Embryonic facial prominence (tissue), 1 donor: Measurements from ENCODE around the gene HS3ST4.

ENCODE experiments used
- DNase-seq: peaks from one replicate; pipeline ENCODE4 v3.0.0-alpha.2; 2016; ENCODE audit errors: extremely low spot score

The HS3ST4 gene

DNA sequence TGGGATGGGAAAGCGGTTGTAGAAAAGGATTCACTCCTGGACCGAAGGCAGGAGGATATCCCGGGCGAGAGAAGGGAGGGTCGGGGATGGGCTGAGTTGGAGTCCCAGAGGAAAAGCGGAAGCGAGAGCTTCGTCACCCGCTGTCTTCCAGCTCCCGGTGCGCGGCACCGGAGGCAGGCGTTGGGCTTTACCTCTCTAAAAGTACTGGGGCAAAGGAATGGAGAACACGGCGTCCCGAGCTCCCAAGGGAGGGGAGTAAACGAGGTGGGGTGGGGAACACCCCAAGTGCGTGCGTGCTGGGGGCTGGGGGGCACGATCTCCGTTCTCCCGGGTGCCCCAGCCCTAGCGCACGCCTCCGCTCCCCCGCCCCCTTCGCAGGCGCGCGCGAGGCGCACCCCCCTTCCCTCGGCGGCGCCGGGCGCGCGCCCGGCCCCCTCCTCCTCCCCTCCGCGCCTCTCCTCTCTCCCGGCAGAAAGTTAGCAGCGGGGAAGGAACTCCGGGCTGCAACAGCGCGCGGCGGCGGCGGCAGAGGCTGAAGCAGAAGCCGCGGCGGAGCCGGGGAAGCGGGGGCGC, at the start of gene HS3ST4:
TSS of gene HS3ST4 (plus strand) at position 441 of the 573 bp plus-strand sequence.
- DNase-seq = no peak

DNA sequence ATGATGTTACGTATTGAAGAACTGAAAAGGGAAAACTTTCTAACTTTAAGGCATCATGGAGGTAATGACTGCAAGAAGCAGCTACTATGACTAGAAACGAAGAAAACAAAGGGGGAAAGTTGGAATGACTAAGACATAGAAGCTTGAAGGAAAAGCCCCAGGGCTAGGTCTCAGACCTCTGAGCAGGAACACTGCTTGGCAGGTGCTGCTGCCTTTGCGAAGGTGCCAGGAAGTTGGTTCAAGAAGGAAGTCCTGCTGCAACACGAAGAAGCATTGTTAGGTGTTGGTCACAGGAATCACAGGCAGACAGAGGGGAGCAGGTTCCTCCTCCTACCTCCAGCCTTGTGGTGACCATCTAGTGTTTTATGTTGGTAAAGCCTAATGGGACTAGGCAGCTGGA, 48.1 kb upstream of the HS3ST4 start:
- no peak for DNase-seq

DNA sequence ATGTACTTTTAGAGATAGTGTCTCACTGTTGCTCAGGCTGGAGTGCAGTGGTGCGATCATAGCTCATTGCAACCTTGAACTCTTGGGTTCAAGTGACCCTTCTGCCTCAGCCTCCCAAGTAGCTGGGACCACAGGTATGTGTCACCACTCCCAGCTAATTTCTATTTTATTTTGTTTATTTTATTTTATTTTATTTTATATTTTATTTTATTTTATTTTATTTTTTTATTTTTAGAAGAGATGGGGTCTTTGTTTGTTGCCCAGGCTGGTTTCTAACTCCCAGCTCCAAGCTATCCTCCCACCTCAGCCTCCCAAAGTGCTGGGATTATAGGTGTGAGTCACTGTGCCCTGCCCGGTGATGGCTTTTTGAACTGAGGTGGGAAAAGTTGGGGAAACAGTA, 35.1 kb upstream of the HS3ST4 start:
- DNase-seq = no peak

DNA sequence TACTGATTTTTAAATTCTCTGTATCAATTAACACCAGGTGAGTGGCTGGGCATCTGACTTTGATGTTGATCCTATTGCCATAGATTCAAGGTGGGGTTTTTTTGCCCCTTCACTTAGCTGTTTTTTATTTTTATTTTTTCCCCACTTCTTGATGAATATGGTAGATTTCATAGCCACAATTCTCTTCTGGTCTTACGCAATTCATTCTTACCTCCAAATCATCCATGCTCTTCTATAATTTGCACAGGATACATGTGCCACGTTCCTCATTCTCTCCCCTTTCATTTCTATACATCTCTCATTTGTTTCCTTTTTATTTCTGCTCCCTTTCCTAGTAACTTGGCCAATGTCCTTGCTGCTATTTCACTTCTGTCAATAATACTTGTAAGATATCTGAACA, 14.9 kb upstream of the HS3ST4 start:
- no peak for DNase-seq

DNA sequence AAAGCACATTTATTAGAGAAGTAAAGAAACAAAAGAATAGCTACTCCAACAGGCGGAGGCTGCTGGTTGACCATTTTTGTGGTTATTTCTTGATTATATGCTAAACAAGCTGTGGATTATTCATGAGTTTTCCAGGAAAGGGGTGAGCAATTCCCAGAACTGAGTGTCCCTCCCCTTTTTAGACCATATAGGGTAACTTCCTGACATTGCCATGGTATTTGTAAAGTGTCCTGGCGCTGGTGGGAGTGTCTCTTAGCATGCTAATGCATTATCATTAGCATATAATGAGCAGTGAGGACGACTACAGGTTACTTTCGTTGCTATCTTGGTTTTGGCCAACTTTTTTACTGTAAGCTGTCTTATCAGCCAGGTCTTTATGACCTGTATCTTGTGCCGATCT, 12.2 kb upstream of the HS3ST4 start:
- DNase-seq = no peak

DNA sequence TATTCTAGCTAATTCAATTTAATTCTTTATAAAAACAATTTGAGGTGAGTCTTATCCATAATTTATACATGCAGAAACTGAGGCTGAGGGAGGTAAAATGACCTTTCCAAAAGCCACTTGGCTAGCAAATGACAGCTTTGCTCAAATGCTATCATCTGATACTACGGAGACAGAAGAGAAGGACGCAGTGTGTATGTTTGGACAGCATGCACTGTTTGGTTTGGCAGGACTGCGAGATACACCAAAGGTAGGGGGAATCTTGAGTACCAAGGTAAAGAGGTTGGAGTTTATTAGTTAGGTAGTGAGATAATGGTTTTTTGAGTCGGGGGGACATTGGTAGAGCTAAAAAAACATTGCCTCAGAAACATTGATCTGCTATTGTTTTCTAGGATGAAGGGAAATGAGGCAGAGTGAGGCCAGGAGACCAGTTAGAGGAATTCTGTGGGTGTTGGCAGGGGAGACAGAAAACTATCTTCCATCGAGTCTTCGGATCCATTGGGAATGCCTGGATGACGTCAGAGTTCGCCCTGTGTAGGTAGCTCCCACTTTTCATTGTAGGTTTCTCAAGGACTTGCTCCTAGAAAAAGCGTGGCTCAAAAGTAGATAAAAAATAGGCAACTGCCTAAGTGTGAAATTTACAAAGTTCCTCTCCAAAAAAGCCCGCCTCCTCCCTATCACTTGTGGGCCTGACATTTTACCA, 2.5 kb upstream of the HS3ST4 start:
- no peak for DNase-seq

- no peak for DNase-seq
Observed at GRCh38 chr16:25690552-25691143, 1.1 kb upstream of the HS3ST4 start.

DNA sequence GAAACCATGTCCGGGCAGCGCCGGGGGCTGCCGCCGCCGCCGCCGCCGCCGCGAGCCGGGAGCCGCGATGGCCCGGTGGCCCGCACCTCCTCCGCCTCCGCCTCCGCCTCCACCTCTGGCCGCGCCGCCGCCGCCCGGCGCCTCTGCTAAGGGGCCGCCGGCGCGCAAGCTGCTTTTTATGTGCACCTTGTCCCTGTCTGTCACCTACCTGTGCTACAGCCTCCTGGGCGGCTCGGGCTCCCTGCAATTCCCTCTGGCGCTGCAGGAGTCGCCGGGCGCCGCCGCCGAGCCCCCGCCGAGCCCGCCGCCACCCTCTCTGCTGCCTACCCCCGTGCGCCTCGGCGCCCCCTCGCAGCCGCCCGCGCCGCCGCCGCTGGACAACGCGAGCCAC, 587 bp downstream of the HS3ST4 start:
- DNase-seq = no peak

GRCh38 chr16:25692742-25693508, 1.2 kb downstream of the HS3ST4 start:
- no peak for DNase-seq

GRCh38 chr16:25693631-25694030, 1.9 kb downstream of the HS3ST4 start:
- DNase-seq = no peak

DNA sequence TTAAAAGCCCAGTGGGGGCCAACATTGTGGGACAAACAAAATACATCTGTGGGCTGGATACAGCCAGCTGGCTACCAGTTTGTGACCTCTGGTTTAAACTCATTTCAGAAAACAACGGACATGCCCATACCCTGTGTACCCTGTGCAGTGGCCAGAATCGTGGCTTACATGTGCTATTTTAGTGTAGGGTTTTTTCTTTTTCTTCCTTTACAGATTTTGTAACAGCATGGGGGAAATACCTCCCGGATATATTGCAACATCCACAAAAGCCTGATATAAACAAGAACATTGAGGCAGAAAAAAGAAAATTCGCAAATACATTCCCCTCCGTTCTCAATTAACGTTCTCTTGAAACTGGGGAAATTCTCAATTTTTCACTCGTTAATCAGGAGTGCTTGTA, 7.3 kb downstream of the HS3ST4 start:
- DNase-seq = no peak

DNA sequence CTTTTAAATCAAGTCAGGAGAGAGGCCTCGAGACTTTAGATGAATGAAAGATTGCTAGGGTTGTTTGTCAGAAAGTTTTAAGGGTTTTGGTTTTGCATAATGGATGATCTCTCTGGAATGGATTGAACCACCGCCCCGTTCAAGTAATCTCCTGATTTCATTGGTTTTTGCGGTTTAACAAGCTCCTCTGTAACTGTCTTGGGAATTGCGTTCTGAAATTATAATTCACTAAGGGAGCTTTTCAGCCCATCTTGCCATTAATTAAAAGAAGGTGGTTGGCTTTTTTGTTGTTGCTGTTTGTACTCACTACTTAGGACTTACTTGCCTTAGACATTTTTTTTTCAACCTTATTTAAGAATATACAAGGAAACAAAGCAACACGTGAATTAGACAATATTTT, 8.8 kb downstream of the HS3ST4 start:
- DNase-seq = no peak

GRCh38 chr16:25707553-25707952, 15.8 kb downstream of the HS3ST4 start:
- no peak for DNase-seq

GRCh38 chr16:25707982-25708583, 16.3 kb downstream of the HS3ST4 start:
- no peak for DNase-seq

- no peak for DNase-seq
Observed at GRCh38 chr16:25709213-25709612, 17.5 kb downstream of the HS3ST4 start.

GRCh38 chr16:25713785-25714570, 22.2 kb downstream of the HS3ST4 start:
- no peak for DNase-seq

DNA sequence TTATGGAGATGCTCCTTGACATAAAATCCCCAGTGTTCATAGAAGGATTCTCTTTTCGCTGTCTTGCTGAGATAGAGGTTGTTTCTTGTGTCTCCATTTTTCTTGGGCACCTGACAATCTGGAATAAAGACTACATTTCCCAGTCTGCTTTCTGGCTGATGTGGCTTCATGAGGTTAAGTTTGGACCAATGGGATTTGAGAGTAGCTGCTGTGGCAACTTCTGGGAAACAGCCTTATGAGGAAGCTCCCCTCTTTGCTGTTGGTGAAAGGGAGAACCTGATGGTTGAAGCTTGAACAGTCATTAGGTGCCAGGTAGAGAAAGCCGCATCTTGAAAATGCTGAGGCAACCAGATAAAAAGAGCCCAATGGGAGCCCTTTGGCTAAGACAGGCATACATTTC, 24.4 kb downstream of the HS3ST4 start:
- no peak for DNase-seq

DNA sequence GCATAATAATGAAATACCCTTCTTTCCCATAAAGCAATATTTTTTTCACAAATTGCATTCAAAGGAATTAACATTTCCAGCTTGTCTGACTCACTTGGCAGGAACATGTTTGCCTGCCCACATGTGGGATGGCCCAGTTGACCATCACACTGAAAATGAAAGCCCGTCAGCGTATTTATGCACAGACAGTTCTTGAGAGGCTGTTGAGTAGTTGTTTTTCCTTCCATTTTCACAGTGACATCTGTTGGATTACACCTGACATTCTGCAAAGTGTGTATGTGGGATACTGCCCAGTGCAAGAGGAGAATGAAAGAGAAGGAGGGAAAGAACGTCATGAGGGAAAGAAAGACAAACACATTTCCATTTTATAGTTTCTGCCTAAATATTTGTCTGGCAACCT, 29.7 kb downstream of the HS3ST4 start:
- DNase-seq = no peak

DNA sequence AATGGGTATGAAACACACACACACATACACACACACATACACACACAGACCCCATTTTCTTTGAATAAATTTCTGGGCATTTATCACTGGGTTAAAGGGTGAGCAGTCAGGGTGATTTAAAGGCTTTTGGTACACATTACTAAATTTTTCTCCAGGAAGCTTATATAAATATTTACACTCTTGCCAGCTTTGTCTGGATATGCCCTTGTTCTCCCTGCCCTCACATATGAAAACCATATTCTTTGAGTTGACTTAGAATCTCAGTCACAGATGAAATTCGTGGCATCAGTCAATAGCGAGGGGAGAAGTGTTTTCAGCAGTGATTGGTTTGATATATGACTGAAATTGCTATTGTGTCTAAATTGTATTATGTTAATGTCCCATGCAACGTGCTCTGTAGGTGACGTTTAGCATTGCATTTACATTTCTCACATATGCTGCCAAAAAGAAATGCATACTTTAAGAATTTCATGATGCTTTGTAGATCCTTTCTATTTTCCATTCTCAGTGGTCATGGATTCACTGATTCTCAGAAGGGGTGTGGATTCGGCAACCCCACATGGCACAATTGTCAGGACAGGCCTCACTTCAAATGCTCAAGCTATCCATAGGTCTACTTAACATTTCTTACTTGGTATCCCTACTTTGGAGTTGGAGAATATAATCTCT, 34.8 kb downstream of the HS3ST4 start:
- DNase-seq = no peak

DNA sequence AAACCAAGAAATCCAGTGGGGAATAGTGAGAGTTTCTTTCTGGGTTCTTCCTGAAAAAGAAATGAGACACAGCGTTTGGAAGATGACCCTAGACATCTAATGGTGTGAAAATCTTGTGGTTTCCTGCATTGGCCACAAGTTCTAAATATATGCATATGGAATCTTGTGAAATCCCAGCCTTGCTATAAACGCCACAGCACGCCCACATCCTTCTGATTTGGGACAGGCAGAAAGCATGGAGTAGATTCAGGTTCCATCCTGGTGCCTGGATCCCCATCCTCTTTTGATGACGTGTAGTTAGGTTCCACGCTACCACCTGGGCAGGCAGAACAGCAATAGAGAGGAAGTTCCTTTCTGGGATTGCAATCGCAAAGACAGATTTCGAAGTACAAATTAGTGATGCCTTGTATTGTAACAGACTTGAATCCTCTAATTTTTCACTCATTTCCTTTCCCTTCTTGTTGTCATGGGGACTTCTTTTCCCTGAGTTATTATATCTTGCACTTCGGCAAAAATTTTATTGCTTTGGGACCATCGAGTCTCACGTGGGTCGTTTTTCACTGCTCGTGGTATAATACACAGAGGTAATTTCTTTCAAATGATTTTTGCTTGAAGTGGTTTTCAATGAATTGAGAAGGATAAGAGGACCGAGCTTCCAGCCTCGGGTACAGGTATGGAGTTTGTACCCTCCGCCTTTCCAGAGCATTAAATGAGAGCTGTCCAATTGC, 37.6 kb downstream of the HS3ST4 start:
- DNase-seq = no peak
